H1 (cell line): ENCODE measurements around the gene NOTUM. TPM values are rescaled to one million over a fixed set of nuclear protein-coding genes. Genes with fewer than 3 reads are reported as not detected.

Experiments
- ATF3 ChIP-seq: IDR thresholded peaks from 2 replicates; pipeline ENCODE4 v1.6.1; 2011; ENCODE audit warnings: low read depth, mild to moderate bottlenecking, low read length; ENCODE audit not compliant: insufficient read depth
- BACH1 ChIP-seq: IDR thresholded peaks from 2 replicates; pipeline ENCODE4 v1.6.1; 2012; ENCODE audit warnings: low read length, improper control_type of control experiment
- GABPA ChIP-seq: IDR thresholded peaks from 2 replicates; pipeline ENCODE4 v1.6.1; 2011; ENCODE audit warnings: mild to moderate bottlenecking, low read length, moderate library complexity, borderline replicate concordance; ENCODE audit not compliant: insufficient read depth
- GTF2F1 ChIP-seq: IDR thresholded peaks from 2 replicates; pipeline ENCODE4 v1.6.1; 2012; ENCODE audit warnings: low read depth, low read length, improper control_type of control experiment, borderline replicate concordance
- KDM4A ChIP-seq: IDR thresholded peaks from one replicate; pipeline ENCODE4 v1.7.1; 2012; ENCODE audit warnings: low read depth, mild to moderate bottlenecking, moderate library complexity, low read length, inconsistent platforms; ENCODE audit not compliant: severe bottlenecking
- MAX ChIP-seq: IDR thresholded peaks from 2 replicates; pipeline ENCODE4 v1.6.1; 2012; ENCODE audit warnings: inconsistent platforms
- POU5F1 ChIP-seq: IDR thresholded peaks from 2 replicates; pipeline ENCODE4 v1.6.1; 2011; ENCODE audit warnings: low read depth, mild to moderate bottlenecking, low read length, moderate library complexity
- RAD21 ChIP-seq, 2 experiments: IDR thresholded peaks in 1 of 2; conservative IDR thresholded peaks in 1 of 2; 2 replicates each; pipeline ENCODE4 v1.6.1; 2011; ENCODE audit warnings: low read depth in 2 of 2, low read length in 2 of 2, improper control_type of control experiment in 1 of 2, inconsistent platforms in 1 of 2, mild to moderate bottlenecking in 1 of 2, moderate library complexity in 1 of 2
- SP2 ChIP-seq: IDR thresholded peaks from 2 replicates; pipeline ENCODE4 v1.6.1; 2012; ENCODE audit warnings: mild to moderate bottlenecking, low read length, inconsistent platforms
- SP4 ChIP-seq: IDR thresholded peaks from 2 replicates; pipeline ENCODE4 v1.6.1; 2012; ENCODE audit warnings: low read length, inconsistent platforms
- SUZ12 ChIP-seq: fragments of 200-600 bp; sonication (generic); IDR thresholded peaks from 2 replicates; pipeline ENCODE4 v1.6.1; 2012; ENCODE audit warnings: mild to moderate bottlenecking, inconsistent platforms, low read length, moderate library complexity, mixed read lengths
- polyA plus RNA-seq, 7 experiments: library from polyadenylated mRNA; depleted of rRNA in 3 of 7; stranded (reverse) in 5 of 7; unstranded in 2 of 7; fragments of >200 nt in 5 of 7; fragments of 200-250 nt in 2 of 7; gene quantifications; 1 replicate in 5 of 7; 2 replicates in 1 of 7; 4 replicates in 1 of 7; pipeline versions ENCODE4 v1.2.1 to v1.2.3, GENCODE V29; 2011 to 2013; ENCODE audit warnings: missing spikeins in 2 of 7, mixed read lengths in 2 of 7
- total RNA-seq: library from RNA; stranded (reverse); fragmentation: NEBNext Ultra II Directional; extraction: Animal tissue kit (Norgen Biotek cat#: 25700); gene quantifications from 2 replicates; pipeline ENCODE4 v1.2.1, GENCODE V29; 2021

NOTUM gene
- total and polyA plus RNA-seq, 2 of the 8 experiments (the other 6 are each of a cell fraction or from before 2014, with no cell fraction given), result 0.45 to 0.76 TPM

- peak; percentile 17; the same call in 1 of the 2 replicates for TF ChIP-seq GABPA
- TF ChIP-seq SP2, result no peak
- no peak for TF ChIP-seq SUZ12
- peak; percentile 93 for TF ChIP-seq MAX
- peak; percentile 52 for TF ChIP-seq ATF3
- TF ChIP-seq BACH1, result no peak
- TF ChIP-seq GTF2F1, result no peak
- TF ChIP-seq SP4, result no peak
- TF ChIP-seq POU5F1, result no peak
- TF ChIP-seq KDM4A, result no peak
- no peak for TF ChIP-seq RAD21 (IDR thresholded peaks at IDR 0.05 in 1 of 2, conservative IDR thresholded peaks at IDR 0.05 in 1 of 2; ENCODE audit: low read depth in 2 of 2, low read length in 2 of 2)
Measured at GRCh38 chr17:81967533-81968395, 6.8 kb upstream of the NOTUM start (continued).
